ENCODE measurements around the gene AIPL1.

Gene AIPL1

GRCh38 chr17:6387858-6388257 lies 47.1 kb downstream of the AIPL1 start:
- no peak for TF ChIP-seq CTCF (IDR thresholded peaks at IDR 0.05; ENCODE audit: control insufficient read depth, insufficient read depth, low read depth, low read length, missing control alignments)
- no peak overlapping the region for H3K4me3 ChIP-seq (ENCODE audit: control insufficient read depth, low read depth, low read length)
- no peak for DNase-seq (ENCODE audit: low read depth)

- H3K4me3 ChIP-seq (ENCODE audit: control insufficient read depth, low read depth, low read length): no peak overlapping the region
- no peak for DNase-seq (ENCODE audit: low read depth)
- no peak for TF ChIP-seq CTCF (IDR thresholded peaks at IDR 0.05; ENCODE audit: control insufficient read depth, insufficient read depth, low read depth, low read length, missing control alignments)
Measured at GRCh38 chr17:6387442-6387841, 47.5 kb downstream of the AIPL1 start.

GRCh38 chr17:6386041-6386630 lies 48.8 kb downstream of the AIPL1 start:
- TF ChIP-seq CTCF (IDR thresholded peaks at IDR 0.05; ENCODE audit: control insufficient read depth, insufficient read depth, low read depth, low read length, missing control alignments): no peak
- no peak overlapping the region for H3K4me3 ChIP-seq (ENCODE audit: control insufficient read depth, low read depth, low read length)
- no peak for DNase-seq (ENCODE audit: low read depth)

- no peak for TF ChIP-seq CTCF (IDR thresholded peaks at IDR 0.05; ENCODE audit: control insufficient read depth, insufficient read depth, low read depth, low read length, missing control alignments)
- no peak for DNase-seq (ENCODE audit: low read depth)
- H3K4me3 ChIP-seq (ENCODE audit: control insufficient read depth, low read depth, low read length): no peak overlapping the region
Measured at GRCh38 chr17:6384481-6384880, 50.4 kb downstream of the AIPL1 start.

GRCh38 chr17:6381526-6382465 lies 53.1 kb downstream of the AIPL1 start:
- no peak for DNase-seq (ENCODE audit: low read depth)
- TF ChIP-seq CTCF (IDR thresholded peaks at IDR 0.05; ENCODE audit: control insufficient read depth, insufficient read depth, low read depth, low read length, missing control alignments): no peak
- no peak overlapping the region for H3K4me3 ChIP-seq (ENCODE audit: control insufficient read depth, low read depth, low read length)

GRCh38 chr17:6380915-6381438 lies 53.9 kb downstream of the AIPL1 start:
- TF ChIP-seq CTCF (IDR thresholded peaks at IDR 0.05; ENCODE audit: control insufficient read depth, insufficient read depth, low read depth, low read length, missing control alignments): no peak
- DNase-seq (ENCODE audit: low read depth): no peak
- no peak overlapping the region for H3K4me3 ChIP-seq (ENCODE audit: control insufficient read depth, low read depth, low read length)

Data from AG09309 (cell line).